Measurements from ENCODE around the gene CKAP5. TPM values are rescaled to one million over a fixed set of nuclear protein-coding genes. Genes with fewer than 3 reads are reported as not detected.
A peak's percentile ranks its signal among the peaks of the same experiment; 100 is the strongest.

CKAP5 gene
- 100 to 1,000 TPM in 2 of 5 donors, 10 to 100 TPM in 3; 62.4 to 138 (median 99.3) TPM for polyA plus RNA-seq (ENCODE audit: insufficient read depth in 1 of 5, insufficient read length in 5 of 5, low replicate concordance in 1 of 5)
- long read RNA-seq, donor 1, full-length matches to known transcripts, result 1 of 6 reads
- long read RNA-seq, donor 1, partial matches to known transcripts, result 5 of 6 reads
- long read RNA-seq, donor 1, other reads (novel, unspliced or antisense), result 0 of 6 reads
- long read RNA-seq, donor 2, full-length matches to known transcripts, result 1 of 1 reads
- long read RNA-seq, donor 2, partial matches to known transcripts, result 0 of 1 reads
- long read RNA-seq, donor 2, other reads (novel, unspliced or antisense), result 0 of 1 reads
- long read RNA-seq, donor 3, full-length matches to known transcripts, result 1 of 12 reads
- long read RNA-seq, donor 3, partial matches to known transcripts, result 11 of 12 reads
- long read RNA-seq, donor 3, other reads (novel, unspliced or antisense), result 0 of 12 reads
- long read RNA-seq, donor 4, full-length matches to known transcripts, result 2 of 2 reads
- long read RNA-seq, donor 4, partial matches to known transcripts, result 0 of 2 reads
- long read RNA-seq, donor 4, other reads (novel, unspliced or antisense), result 0 of 2 reads
- long read RNA-seq, donor 5, partial matches to known transcripts, result 39 of 40 reads
- long read RNA-seq, donor 5, other reads (novel, unspliced or antisense), result 0 of 40 reads
- long read RNA-seq, donor 6, full-length matches to known transcripts, result 2 of 7 reads
- long read RNA-seq, donor 6, partial matches to known transcripts, result 5 of 7 reads
- long read RNA-seq, donor 6, other reads (novel, unspliced or antisense), result 0 of 7 reads
- long read RNA-seq, donor 7, partial matches to known transcripts, result 11 of 11 reads
- long read RNA-seq, donor 7, other reads (novel, unspliced or antisense), result 0 of 11 reads
- long read RNA-seq, donor 8, full-length matches to known transcripts, result 4 of 4 reads
- long read RNA-seq, donor 8, partial matches to known transcripts, result 0 of 4 reads
- long read RNA-seq, donor 8, other reads (novel, unspliced or antisense), result 0 of 4 reads

DNA sequence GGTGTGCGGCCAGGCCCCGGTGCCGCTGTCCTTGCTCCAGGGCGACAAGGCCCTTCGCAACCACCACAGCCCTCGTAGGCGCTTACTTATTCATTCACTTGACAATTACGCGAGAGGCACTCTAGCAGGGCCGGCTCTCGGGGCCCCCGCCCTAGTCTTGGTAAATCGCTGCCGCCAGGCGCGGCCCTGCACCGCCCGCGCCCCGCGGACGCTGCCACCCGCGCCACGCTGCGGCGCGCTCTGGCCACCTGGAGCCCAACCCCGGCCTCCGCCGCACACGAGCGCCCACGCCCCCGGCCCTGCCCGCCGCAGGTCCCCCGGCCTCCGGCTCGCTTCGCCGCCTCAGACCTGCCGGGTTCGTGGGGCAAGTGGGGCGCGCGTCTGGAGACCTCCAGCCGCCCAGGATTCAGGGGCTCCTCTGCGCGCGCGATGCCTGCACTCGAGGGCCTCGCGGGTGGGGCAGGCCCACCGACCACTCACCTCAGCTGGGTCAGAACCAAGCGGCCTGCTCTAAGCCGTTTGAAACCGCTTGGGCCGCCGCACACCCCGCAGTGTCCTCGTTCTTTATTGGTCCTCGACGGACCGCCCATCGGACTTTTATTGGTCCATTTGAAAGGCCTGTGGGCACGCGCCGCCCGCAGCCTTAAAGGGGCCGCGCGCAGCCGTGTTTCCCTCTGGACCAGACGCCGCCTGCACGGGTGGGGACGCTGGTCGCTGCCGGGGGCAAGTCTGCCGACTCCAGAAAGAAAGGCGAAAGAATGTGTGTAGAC is at the start of gene CKAP5:
Gene CKAP5, minus strand, starts transcription at position 541 of the 770 bp plus-strand sequence. CDS start 25,049 bp downstream, outside the sequence.
- DNase-seq, result peak; percentile 87 to 89

DNA sequence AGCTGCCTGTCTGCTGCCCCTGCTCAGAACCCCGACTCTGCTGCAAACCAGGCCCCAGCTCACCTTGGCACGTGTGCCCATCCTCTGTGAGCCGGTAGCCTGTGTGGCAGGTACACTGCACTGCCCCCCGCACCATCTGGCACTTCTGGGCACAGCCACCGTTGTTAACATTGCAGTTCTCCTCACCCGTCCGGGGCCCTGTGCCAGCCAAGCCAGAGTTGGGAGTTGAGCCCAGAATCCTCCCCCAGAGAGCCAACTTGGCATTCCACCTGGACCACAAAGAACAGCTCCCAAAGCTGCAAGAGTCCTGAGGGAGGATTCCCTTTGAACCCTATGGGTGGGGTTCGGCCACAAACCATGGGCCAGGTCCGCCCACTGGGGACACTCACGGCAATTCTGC is 49.7 kb upstream of the CKAP5 start:
- no peak for DNase-seq

- no peak for DNase-seq
Measured at GRCh38 chr11:46894961-46895360, 48.9 kb upstream of the CKAP5 start.

GRCh38 chr11:46894506-46894905 is 48.4 kb upstream of the CKAP5 start:
- DNase-seq, result no peak

GRCh38 chr11:46892838-46893237 is 46.8 kb upstream of the CKAP5 start:
- DNase-seq, result no peak

DNA sequence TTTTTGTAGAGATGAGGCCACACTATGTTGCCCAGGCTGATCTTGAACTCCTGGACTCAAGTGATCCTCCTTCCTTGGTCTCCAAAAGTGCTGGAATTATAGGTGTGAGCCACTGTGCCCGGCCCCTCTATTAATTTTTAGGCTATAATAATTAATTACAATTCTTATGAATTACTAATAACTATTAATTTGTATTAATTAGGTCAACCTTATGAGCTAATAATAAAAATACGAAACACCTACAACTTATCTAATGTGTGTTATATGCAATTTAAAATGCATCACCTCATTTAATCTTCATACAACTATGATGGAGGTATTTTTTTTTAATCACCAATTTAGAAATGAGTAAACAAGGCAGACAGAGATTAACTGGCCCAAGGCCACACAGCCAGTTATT is 46.0 kb upstream of the CKAP5 start:
- DNase-seq, result no peak

GRCh38 chr11:46890665-46891064 is 44.6 kb upstream of the CKAP5 start:
- no peak for DNase-seq

DNA sequence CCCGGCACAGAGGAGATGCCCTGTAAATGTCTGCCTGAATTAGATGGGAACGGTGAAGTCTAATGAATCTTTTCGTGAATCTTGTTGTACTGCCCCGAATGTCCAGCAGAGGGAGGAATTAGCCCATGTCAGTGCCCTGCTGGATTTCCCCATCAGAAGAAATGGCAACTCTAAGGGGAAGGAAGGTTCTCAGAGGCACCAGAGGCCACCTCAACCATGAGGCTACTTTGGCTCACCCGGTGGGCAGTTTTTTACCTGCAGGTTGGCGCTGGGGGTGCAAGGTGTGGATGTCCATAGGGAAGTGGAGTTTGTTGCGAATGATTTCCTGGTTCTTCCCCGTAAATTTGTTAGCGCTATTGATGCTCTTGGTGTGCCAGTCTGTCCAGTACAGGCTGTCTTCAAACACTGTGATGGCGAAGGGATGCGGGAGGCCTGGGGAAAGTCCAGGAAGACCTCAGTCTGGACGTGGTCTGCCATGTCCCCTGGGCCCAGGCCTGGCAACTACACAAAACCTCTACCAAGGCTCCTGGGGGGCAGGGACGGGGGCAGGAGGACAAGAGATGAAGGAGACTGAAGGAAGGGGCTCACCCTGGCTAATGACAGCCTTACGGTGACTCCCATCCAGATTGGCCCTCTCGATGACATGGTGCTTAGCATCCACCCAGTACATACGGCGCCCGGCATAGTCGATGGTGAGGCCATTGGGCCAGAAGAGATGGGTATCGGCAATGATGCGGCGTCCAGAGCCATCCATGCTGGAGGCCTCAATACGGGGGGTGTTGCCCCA is 43.8 kb upstream of the CKAP5 start:
- DNase-seq, result peak; percentile 43 to 74

GRCh38 chr11:46889251-46889650 is 43.2 kb upstream of the CKAP5 start:
- no peak for DNase-seq

DNA sequence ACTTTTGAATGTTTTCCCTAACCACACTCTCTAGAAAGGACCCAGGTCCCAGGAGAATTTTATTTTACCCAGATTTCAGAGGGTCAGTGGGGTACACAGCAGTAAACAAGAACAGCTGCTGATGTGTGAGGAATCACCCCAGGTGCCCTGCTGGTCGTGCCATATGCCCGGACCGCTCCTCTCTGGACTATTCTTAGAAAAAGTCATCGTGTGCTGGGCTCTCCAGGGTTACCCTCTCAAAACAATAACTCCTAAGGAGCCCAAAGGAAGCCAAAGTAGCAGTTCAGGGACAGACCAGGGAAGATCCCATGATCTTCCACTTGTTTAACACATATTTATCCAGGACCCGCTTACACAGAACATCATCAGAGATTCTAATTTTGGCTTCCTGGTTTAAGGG is 42.6 kb upstream of the CKAP5 start:
- DNase-seq, result no peak

GRCh38 chr11:46886211-46886610 is 40.1 kb upstream of the CKAP5 start:
- DNase-seq, result no peak

GRCh38 chr11:46879056-46879585 is 33.0 kb upstream of the CKAP5 start:
- DNase-seq, result no peak

GRCh38 chr11:46877580-46877979 is 31.5 kb upstream of the CKAP5 start:
- no peak for DNase-seq

DNA sequence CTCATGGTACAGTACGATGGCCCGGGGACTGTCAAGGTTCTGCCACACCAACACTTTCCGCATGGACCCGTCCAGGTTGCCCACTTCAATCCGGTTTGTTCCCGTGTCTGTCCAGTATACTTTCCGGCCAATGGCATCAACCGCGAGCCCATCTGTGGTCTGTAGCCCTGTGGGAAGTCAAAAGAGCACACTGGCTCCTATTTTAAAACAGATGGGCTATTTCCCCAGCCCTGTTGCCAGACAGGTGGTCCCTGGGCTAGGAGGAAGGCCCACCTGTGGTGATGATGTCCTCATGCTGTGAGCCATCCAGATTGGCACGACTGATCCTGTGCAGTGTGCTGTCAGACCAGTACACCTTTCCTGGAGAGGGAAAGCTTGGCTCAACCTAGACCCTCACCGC is 30.4 kb upstream of the CKAP5 start:
- no peak for DNase-seq

DNA sequence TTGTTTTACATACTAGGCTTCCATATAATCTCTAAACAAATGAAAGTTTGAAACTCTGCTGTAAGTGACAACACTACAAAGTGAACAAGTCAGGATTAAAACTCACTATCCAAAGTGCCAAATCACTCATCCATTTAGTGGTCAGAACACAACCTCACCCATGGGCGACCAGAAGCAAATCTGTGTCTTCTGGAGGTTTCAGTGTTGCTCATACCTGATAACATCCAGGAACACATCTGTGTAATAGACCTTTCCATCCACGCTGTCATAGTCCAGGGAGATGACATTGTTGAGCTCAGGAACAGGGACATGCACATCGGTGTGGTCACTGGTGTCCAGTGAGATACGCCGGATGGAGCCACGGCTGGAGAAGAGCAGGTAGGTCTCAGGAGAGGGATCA is 28.5 kb upstream of the CKAP5 start:
- DNase-seq, result no peak

GRCh38 chr11:46868912-46869311 is 22.8 kb upstream of the CKAP5 start:
- no peak for DNase-seq

DNA sequence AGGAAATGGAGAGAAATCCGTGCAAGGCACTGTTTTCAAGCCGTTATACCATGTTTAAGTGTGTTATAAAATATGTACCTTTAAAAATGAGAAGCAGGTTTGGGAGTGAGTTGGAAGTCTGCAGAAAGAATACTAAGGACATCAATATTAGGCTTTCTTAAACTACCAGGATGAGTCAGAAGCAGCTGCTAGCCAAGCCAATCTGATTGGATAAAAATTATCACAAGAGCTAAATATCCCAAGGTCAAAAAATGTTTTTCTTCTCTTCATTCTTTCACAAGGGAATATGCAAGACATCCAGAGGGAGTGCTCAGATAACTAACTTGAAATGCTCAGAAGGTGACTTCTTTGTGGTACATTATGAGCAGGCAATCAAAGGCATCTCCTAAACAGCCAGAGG is 19.3 kb upstream of the CKAP5 start:
- DNase-seq, result no peak

DNA sequence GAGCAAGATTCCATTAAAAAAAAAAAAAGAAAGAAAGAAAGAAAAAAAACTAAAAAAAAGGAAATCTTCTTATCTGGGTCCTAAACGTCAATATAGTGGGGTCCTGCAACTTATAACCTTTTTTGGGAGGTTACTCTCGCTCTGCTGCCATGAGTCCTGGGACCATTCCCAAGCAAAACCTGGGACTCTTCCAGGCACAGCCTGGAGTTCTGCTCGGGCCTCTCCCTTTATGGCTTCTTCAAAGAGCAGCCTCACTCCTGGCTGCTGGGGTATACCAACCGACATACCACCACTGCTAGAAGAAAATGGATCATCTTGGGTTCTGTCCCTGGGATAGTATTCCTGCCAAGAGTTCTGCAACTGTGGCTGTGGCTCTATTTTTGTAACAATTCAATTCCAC is 14.1 kb upstream of the CKAP5 start:
- no peak for DNase-seq

- DNase-seq, result no peak
Measured at GRCh38 chr11:46858920-46859546, 13.0 kb upstream of the CKAP5 start.

DNA sequence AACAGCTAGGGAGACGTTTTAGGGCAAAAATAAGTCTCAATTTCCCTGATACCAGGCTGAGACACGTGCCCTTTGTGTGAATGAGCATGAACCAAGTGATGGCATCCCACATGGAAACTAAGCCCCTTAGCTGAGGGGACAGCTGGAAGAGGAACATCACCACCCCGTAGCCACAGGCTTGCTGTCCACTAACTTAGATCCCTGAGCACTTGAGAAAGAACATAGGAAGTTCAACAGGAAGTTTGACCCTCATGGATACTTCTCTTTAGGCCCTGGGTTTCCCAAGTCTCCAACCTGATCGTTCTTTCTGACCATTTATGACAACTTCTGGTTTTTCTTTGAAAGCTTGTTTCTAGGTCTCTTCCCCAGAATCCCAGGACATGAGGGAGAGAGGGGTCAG is 11.6 kb upstream of the CKAP5 start:
- no peak for DNase-seq
